Hepatocyte (in vitro differentiated cells): Measurements from ENCODE around the gene MANF. TPM values are rescaled to one million over a fixed set of nuclear protein-coding genes. Genes with fewer than 3 reads are reported as not detected.

Experiments
- DNase-seq: peaks from one replicate; pipeline ENCODE4 v3.0.0-alpha.2; 2016; ENCODE audit warnings: low spot score
- H2AFZ ChIP-seq: fragments of 200-600 bp; sonication (generic); 2 replicates; pipeline ENCODE4 v1.6.0; 2016; ENCODE audit warnings: antibody characterized with exemption, mild to moderate bottlenecking
- H3K27ac ChIP-seq: fragments of 200-600 bp; sonication (generic); 2 replicates; pipeline ENCODE4 v1.5.1; 2016; ENCODE audit warnings: mild to moderate bottlenecking
- H3K27me3 ChIP-seq: fragments of 200-600 bp; sonication (generic); 2 replicates; pipeline ENCODE4 v1.6.1; 2016
- H3K36me3 ChIP-seq: fragments of 200-600 bp; sonication (generic); replicated peaks from 2 replicates; pipeline ENCODE4 v1.5.1; 2016; ENCODE audit warnings: low read depth; ENCODE audit not compliant: insufficient read depth
- H3K4me1 ChIP-seq: fragments of 200-600 bp; sonication (generic); 2 replicates; pipeline ENCODE4 v1.5.1; 2016; ENCODE audit warnings: mild to moderate bottlenecking, moderate library complexity; ENCODE audit not compliant: insufficient read depth
- H3K4me2 ChIP-seq: fragments of 200-600 bp; sonication (generic); 2 replicates; pipeline ENCODE4 v1.6.0; 2016
- H3K4me3 ChIP-seq: fragments of 200-600 bp; sonication (generic); 2 replicates; pipeline ENCODE4 v1.5.1; 2016; ENCODE audit warnings: mild to moderate bottlenecking
- H3K79me2 ChIP-seq: fragments of 200-600 bp; sonication (generic); 2 replicates; pipeline ENCODE4 v1.6.0; 2017; ENCODE audit warnings: mild to moderate bottlenecking
- H3K9me2 ChIP-seq: fragments of 200-600 bp; sonication (generic); replicated peaks from 2 replicates; pipeline ENCODE4 v1.6.0; 2017; ENCODE audit warnings: mild to moderate bottlenecking; ENCODE audit not compliant: insufficient read depth
- H3K9me3 ChIP-seq: fragments of 200-600 bp; sonication (generic); 2 replicates; pipeline ENCODE4 v1.5.1; 2016; ENCODE audit warnings: low read depth, mild to moderate bottlenecking
- H4K20me1 ChIP-seq: fragments of 200-600 bp; sonication (generic); 2 replicates; pipeline ENCODE4 v1.6.0; 2016; ENCODE audit warnings: mild to moderate bottlenecking; ENCODE audit not compliant: insufficient read depth, poor library complexity, severe bottlenecking
- CTCF ChIP-seq: fragments of 200-600 bp; sonication (generic); IDR thresholded peaks from 2 replicates; pipeline ENCODE4 v1.5.1; 2016; ENCODE audit warnings: antibody characterized with exemption, mild to moderate bottlenecking; ENCODE audit not compliant: poor library complexity
- EZH2 ChIP-seq: fragments of 200-600 bp; sonication (generic); IDR thresholded peaks from 2 replicates; pipeline ENCODE4 v1.6.1; 2016; ENCODE audit warnings: antibody characterized with exemption, mild to moderate bottlenecking, borderline replicate concordance
- EZH2phosphoT487 ChIP-seq: fragments of 200-600 bp; sonication (generic); IDR thresholded peaks from one replicate; pipeline ENCODE4 v1.6.1; 2018; ENCODE audit warnings: antibody characterized with exemption, mild to moderate bottlenecking, low read depth, moderate library complexity; ENCODE audit not compliant: unreplicated experiment, severe bottlenecking
- WGBS: methylation state at CpG from one replicate; pipeline ENCODE4 v1.1.6; 2016; ENCODE audit warnings: low lambda C conversion rate; ENCODE audit errors: missing lambda C conversion rate; 5-methylcytosine and 5-hydroxymethylcytosine counted together
- polyA plus RNA-seq: library from polyadenylated mRNA; unstranded; fragments of >200 nt; fragmentation: Nextera tagmentation; extraction: Ambion mirVana; gene quantifications from 2 replicates; pipeline ENCODE4 v1.2.1, GENCODE V29; 2016
- total RNA-seq: library from RNA; depleted of rRNA; stranded (reverse); fragments of >200 nt; gene quantifications from 2 replicates; pipeline ENCODE4 v1.2.3, GENCODE V29; 2014

MANF gene
- total and polyA plus RNA-seq, 2 experiments from 2014 or later: 178 to 225 TPM

- H3K27ac ChIP-seq: no peak overlapping the region
- DNase-seq: no peak
- no peak overlapping the region for H2AFZ ChIP-seq
- TF ChIP-seq EZH2 (no peak), EZH2phosphoT487 (no peak), CTCF (no peak)
- H3K9me3 ChIP-seq: no peaks in the 10 kb centered on the region
- WGBS: 96% methylated on average over 15 of the region's 15 CpGs
- no peaks in the 10 kb centered on the region for H4K20me1 ChIP-seq
- H3K4me2 ChIP-seq: no peak overlapping the region
- no peaks in the 10 kb centered on the region for H3K27me3 ChIP-seq
- peaks cover 22% of the 10 kb centered on the region for H3K79me2 ChIP-seq
- H3K36me3 ChIP-seq: no peaks in the 10 kb centered on the region
- H3K4me3 ChIP-seq: no peak overlapping the region
- H3K4me1 ChIP-seq: peaks cover 6% of the 10 kb centered on the region
- no peaks in the 10 kb centered on the region for H3K9me2 ChIP-seq
Observed at GRCh38 chr3:51380601-51381332, 4.3 kb upstream of the MANF start.

- no peak overlapping the region for H3K27ac ChIP-seq
- no peak overlapping the region for H3K4me2 ChIP-seq
- H3K79me2 ChIP-seq: peaks cover 28% of the 10 kb centered on the region
- TF ChIP-seq EZH2phosphoT487: no peak
- TF ChIP-seq CTCF: no peak
- no peak for TF ChIP-seq EZH2
- no peaks in the 10 kb centered on the region for H3K27me3 ChIP-seq
- no peaks in the 10 kb centered on the region for H3K36me3 ChIP-seq
- no peaks in the 10 kb centered on the region for H3K9me3 ChIP-seq
- H3K4me3 ChIP-seq: no peak overlapping the region
- peaks cover under 1% of the 10 kb centered on the region for H4K20me1 ChIP-seq
- DNase-seq: no peak
- H3K4me1 ChIP-seq: peaks cover 11% of the 10 kb centered on the region
- H2AFZ ChIP-seq: no peak overlapping the region
- WGBS: 98% methylated on average over 18 of the region's 18 CpGs
- no peaks in the 10 kb centered on the region for H3K9me2 ChIP-seq
Observed at GRCh38 chr3:51381333-51381705, 3.8 kb upstream of the MANF start.

GRCh38 chr3:51382076-51382745 lies 2.9 kb upstream of the MANF start:
- TF ChIP-seq EZH2phosphoT487: no peak
- TF ChIP-seq CTCF: no peak
- TF ChIP-seq EZH2: no peak
- WGBS: 95% methylated on average over 4 of the region's 4 CpGs
- H3K27ac ChIP-seq: no peak overlapping the region
- H4K20me1 ChIP-seq: peaks cover 8% of the 10 kb centered on the region
- H3K27me3 ChIP-seq: no peaks in the 10 kb centered on the region
- peaks cover 20% of the 10 kb centered on the region for H3K4me1 ChIP-seq
- no peak overlapping the region for H3K4me2 ChIP-seq
- peaks cover 37% of the 10 kb centered on the region for H3K79me2 ChIP-seq
- no peaks in the 10 kb centered on the region for H3K36me3 ChIP-seq
- no peak for DNase-seq
- no peaks in the 10 kb centered on the region for H3K9me2 ChIP-seq
- H2AFZ ChIP-seq: no peak overlapping the region
- no peaks in the 10 kb centered on the region for H3K9me3 ChIP-seq
- H3K4me3 ChIP-seq: no peak overlapping the region
